K562 (cell line): Measurements from ENCODE around the gene ARL3. TPM values are rescaled to one million over a fixed set of nuclear protein-coding genes. Genes with fewer than 3 reads are reported as not detected.

Experiments used
- CBX2 ChIP-seq: fragments of 200-600 bp; sonication (generic); IDR thresholded peaks from one replicate; pipeline ENCODE4 v1.6.1; 2012; ENCODE audit warnings: mild to moderate bottlenecking, low read length, inconsistent platforms; ENCODE audit not compliant: insufficient read depth, poor library complexity, severe bottlenecking
- KLF16 ChIP-seq: IDR thresholded peaks from 2 replicates; pipeline ENCODE4 v1.6.1; 2016; ENCODE audit warnings: antibody characterized with exemption
- LCOR ChIP-seq: sonication (generic); formaldehyde crosslinking; IDR thresholded peaks from 2 replicates; pipeline ENCODE4 v1.8.0; 2022; ENCODE audit warnings: mild to moderate bottlenecking, missing genetic modification reagents
- SP1 ChIP-seq: sonication (generic); formaldehyde crosslinking; IDR thresholded peaks from 2 replicates; pipeline ENCODE4 v1.8.1; 2022; ENCODE audit warnings: mild to moderate bottlenecking, missing genetic modification reagents
- TEAD1 ChIP-seq, 2 experiments: fragments of 450-650 bp in 1 of 2; sonication (generic) in 1 of 2; formaldehyde crosslinking; IDR thresholded peaks; 2 replicates each; pipeline versions ENCODE4 v1.4.0 to v1.8.0; 2020 to 2022; ENCODE audit warnings: mild to moderate bottlenecking in 2 of 2, missing genetic modification reagents in 1 of 2
- ZFP30 ChIP-seq: fragments of 250-450 bp; sonication (Bioruptor Pico); IDR thresholded peaks from 2 replicates; pipeline ENCODE4 v1.8.0; 2022; ENCODE audit warnings: moderate library complexity, mild to moderate bottlenecking, inconsistent platforms, borderline replicate concordance
- ZNF133 ChIP-seq: fragments of 250-450 bp; sonication (Bioruptor Pico); IDR thresholded peaks from 2 replicates; pipeline ENCODE4 v1.4.0; 2020; ENCODE audit warnings: mild to moderate bottlenecking
- ZNF644 ChIP-seq: fragments of 200-800 bp; sonication (Bioruptor generic); IDR thresholded peaks from 2 replicates; pipeline ENCODE4 v1.6.1; 2016; ENCODE audit warnings: low read depth, missing genetic modification characterization, missing compliant biosample characterization
- polyA plus RNA-seq, 8 experiments: library from polyadenylated mRNA; depleted of rRNA in 4 of 8; stranded (reverse) in 5 of 8; unstranded in 3 of 8; fragments of >200 nt; fragmentation: Nextera tagmentation in 2 of 8; fragmentation: Illumina TruSeq in 1 of 8; extraction: Ambion mirVana in 2 of 8; extraction: Trizol in 1 of 8; gene quantifications; 2 replicates each; pipeline versions ENCODE4 v1.2.1 to v1.2.3, GENCODE V29; 2011 to 2014; ENCODE audit warnings: inconsistent platforms in 1 of 8, missing spikeins in 1 of 8
- total RNA-seq, 7 experiments: library from RNA; depleted of rRNA in 6 of 7; stranded (reverse); fragments of >200 nt in 6 of 7; fragmentation: Illumina TruSeq in 2 of 7; extraction: Trizol in 2 of 7; gene quantifications; 2 replicates each; pipeline versions ENCODE4 v1.2.1 to v1.2.3, GENCODE V29; 2011 to 2021; ENCODE audit warnings: low replicate concordance in 1 of 7
- TF ChIP-seq, protein P1 (sequence below): fragments of 200-600 bp; sonication (generic); IDR thresholded peaks from one replicate; pipeline ENCODE4 v1.6.1; 2012; ENCODE audit warnings: mild to moderate bottlenecking, low read depth, low read length, inconsistent platforms
- TF ChIP-seq, protein P2 (sequence below): fragments of 250-450 bp; sonication (Bioruptor Pico); IDR thresholded peaks from 2 replicates; pipeline ENCODE4 v1.8.0; 2022; ENCODE audit warnings: inconsistent platforms, mild to moderate bottlenecking, moderate library complexity, borderline replicate concordance
- TF ChIP-seq, protein P3 (sequence below): sonication (generic); formaldehyde crosslinking; IDR thresholded peaks from 2 replicates; pipeline ENCODE4 v1.8.0; 2022; ENCODE audit warnings: missing genetic modification reagents, mild to moderate bottlenecking, borderline replicate concordance
- TF ChIP-seq, protein P4 (sequence below): sonication (generic); formaldehyde crosslinking; IDR thresholded peaks from 2 replicates; pipeline ENCODE4 v1.8.0; 2022; ENCODE audit warnings: mild to moderate bottlenecking, missing genetic modification reagents

The ARL3 gene
- total and polyA plus RNA-seq, 9 of the 15 experiments (the other 6 are each of a cell fraction or from before 2014, with no cell fraction given): 2.9 to 8.9 (median 4.8) TPM

DNA sequence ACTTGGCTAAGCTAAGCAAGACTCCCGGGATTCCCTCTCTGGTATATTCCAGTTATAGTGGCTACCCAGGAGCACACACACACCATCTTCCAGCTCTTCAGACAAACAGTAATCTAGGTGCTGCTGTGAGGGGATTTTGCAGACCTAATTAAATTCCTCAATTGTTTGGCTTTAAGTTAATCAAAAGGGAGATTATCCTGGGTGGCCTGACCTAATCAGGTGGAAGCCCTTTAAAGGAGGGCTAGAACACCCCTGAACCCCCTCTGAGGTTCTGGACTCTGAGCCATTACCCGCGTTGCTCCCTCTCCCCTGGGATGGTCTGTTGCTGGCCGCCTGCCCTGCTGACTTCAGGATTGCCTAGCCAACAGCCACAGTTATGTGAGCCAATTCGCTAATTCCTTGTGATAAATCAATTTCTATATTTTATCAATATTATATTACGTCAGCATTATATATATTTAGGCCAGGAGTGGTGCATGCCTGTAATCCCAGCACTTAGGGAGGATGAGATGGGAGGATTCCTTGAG, 6.6 kb upstream of the ARL3 start (continued):
- TF ChIP-seq, protein P1, sequence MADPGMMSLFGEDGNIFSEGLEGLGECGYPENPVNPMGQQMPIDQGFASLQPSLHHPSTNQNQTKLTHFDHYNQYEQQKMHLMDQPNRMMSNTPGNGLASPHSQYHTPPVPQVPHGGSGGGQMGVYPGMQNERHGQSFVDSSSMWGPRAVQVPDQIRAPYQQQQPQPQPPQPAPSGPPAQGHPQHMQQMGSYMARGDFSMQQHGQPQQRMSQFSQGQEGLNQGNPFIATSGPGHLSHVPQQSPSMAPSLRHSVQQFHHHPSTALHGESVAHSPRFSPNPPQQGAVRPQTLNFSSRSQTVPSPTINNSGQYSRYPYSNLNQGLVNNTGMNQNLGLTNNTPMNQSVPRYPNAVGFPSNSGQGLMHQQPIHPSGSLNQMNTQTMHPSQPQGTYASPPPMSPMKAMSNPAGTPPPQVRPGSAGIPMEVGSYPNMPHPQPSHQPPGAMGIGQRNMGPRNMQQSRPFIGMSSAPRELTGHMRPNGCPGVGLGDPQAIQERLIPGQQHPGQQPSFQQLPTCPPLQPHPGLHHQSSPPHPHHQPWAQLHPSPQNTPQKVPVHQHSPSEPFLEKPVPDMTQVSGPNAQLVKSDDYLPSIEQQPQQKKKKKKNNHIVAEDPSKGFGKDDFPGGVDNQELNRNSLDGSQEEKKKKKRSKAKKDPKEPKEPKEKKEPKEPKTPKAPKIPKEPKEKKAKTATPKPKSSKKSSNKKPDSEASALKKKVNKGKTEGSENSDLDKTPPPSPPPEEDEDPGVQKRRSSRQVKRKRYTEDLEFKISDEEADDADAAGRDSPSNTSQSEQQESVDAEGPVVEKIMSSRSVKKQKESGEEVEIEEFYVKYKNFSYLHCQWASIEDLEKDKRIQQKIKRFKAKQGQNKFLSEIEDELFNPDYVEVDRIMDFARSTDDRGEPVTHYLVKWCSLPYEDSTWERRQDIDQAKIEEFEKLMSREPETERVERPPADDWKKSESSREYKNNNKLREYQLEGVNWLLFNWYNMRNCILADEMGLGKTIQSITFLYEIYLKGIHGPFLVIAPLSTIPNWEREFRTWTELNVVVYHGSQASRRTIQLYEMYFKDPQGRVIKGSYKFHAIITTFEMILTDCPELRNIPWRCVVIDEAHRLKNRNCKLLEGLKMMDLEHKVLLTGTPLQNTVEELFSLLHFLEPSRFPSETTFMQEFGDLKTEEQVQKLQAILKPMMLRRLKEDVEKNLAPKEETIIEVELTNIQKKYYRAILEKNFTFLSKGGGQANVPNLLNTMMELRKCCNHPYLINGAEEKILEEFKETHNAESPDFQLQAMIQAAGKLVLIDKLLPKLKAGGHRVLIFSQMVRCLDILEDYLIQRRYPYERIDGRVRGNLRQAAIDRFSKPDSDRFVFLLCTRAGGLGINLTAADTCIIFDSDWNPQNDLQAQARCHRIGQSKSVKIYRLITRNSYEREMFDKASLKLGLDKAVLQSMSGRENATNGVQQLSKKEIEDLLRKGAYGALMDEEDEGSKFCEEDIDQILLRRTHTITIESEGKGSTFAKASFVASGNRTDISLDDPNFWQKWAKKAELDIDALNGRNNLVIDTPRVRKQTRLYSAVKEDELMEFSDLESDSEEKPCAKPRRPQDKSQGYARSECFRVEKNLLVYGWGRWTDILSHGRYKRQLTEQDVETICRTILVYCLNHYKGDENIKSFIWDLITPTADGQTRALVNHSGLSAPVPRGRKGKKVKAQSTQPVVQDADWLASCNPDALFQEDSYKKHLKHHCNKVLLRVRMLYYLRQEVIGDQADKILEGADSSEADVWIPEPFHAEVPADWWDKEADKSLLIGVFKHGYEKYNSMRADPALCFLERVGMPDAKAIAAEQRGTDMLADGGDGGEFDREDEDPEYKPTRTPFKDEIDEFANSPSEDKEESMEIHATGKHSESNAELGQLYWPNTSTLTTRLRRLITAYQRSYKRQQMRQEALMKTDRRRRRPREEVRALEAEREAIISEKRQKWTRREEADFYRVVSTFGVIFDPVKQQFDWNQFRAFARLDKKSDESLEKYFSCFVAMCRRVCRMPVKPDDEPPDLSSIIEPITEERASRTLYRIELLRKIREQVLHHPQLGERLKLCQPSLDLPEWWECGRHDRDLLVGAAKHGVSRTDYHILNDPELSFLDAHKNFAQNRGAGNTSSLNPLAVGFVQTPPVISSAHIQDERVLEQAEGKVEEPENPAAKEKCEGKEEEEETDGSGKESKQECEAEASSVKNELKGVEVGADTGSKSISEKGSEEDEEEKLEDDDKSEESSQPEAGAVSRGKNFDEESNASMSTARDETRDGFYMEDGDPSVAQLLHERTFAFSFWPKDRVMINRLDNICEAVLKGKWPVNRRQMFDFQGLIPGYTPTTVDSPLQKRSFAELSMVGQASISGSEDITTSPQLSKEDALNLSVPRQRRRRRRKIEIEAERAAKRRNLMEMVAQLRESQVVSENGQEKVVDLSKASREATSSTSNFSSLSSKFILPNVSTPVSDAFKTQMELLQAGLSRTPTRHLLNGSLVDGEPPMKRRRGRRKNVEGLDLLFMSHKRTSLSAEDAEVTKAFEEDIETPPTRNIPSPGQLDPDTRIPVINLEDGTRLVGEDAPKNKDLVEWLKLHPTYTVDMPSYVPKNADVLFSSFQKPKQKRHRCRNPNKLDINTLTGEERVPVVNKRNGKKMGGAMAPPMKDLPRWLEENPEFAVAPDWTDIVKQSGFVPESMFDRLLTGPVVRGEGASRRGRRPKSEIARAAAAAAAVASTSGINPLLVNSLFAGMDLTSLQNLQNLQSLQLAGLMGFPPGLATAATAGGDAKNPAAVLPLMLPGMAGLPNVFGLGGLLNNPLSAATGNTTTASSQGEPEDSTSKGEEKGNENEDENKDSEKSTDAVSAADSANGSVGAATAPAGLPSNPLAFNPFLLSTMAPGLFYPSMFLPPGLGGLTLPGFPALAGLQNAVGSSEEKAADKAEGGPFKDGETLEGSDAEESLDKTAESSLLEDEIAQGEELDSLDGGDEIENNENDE: no peak
- TF ChIP-seq ZNF644 (no peak), ZFP30 (no peak), SP1 (no peak), KLF16 (no peak), LCOR (CRISPR knock-in tag) (no peak), ZNF133 (CRISPR knock-in tag) (no peak), TEAD1 (CRISPR knock-in tag; IDR thresholded peaks at IDR 0.05) (no peak), CBX2 (no peak)
- TF ChIP-seq, protein P2, sequence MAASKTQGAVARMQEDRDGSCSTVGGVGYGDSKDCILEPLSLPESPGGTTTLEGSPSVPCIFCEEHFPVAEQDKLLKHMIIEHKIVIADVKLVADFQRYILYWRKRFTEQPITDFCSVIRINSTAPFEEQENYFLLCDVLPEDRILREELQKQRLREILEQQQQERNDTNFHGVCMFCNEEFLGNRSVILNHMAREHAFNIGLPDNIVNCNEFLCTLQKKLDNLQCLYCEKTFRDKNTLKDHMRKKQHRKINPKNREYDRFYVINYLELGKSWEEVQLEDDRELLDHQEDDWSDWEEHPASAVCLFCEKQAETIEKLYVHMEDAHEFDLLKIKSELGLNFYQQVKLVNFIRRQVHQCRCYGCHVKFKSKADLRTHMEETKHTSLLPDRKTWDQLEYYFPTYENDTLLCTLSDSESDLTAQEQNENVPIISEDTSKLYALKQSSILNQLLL: no peak
- TF ChIP-seq, protein P3, sequence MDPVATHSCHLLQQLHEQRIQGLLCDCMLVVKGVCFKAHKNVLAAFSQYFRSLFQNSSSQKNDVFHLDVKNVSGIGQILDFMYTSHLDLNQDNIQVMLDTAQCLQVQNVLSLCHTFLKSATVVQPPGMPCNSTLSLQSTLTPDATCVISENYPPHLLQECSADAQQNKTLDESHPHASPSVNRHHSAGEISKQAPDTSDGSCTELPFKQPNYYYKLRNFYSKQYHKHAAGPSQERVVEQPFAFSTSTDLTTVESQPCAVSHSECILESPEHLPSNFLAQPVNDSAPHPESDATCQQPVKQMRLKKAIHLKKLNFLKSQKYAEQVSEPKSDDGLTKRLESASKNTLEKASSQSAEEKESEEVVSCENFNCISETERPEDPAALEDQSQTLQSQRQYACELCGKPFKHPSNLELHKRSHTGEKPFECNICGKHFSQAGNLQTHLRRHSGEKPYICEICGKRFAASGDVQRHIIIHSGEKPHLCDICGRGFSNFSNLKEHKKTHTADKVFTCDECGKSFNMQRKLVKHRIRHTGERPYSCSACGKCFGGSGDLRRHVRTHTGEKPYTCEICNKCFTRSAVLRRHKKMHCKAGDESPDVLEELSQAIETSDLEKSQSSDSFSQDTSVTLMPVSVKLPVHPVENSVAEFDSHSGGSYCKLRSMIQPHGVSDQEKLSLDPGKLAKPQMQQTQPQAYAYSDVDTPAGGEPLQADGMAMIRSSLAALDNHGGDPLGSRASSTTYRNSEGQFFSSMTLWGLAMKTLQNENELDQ (CRISPR knock-in tag): no peak
- TF ChIP-seq, protein P4, sequence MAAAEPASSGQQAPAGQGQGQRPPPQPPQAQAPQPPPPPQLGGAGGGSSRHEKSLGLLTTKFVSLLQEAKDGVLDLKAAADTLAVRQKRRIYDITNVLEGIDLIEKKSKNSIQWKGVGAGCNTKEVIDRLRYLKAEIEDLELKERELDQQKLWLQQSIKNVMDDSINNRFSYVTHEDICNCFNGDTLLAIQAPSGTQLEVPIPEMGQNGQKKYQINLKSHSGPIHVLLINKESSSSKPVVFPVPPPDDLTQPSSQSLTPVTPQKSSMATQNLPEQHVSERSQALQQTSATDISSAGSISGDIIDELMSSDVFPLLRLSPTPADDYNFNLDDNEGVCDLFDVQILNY (CRISPR knock-in tag): no peak
